Left renal cortex interstitium (tissue), 4 donors: Measurements from ENCODE around the gene PIGW. TPM values are rescaled to one million over a fixed set of nuclear protein-coding genes. Genes with fewer than 3 reads are reported as not detected.

Experiments
- DNase-seq, 4 donors: peaks; one replicate each; pipeline ENCODE4 v3.0.0-alpha.2; 2013; ENCODE audit warnings: low read depth in 4 of 4, low spot score in 2 of 4, missing footprints in 1 of 4
- polyA plus RNA-seq, 4 donors: library from polyadenylated mRNA; unstranded; fragments of 120-200 nt; gene quantifications; one replicate each; pipeline ENCODE4 v1.2.1, GENCODE V29; 2013; ENCODE audit not compliant: insufficient read length in 4 of 4

Gene PIGW
- polyA plus RNA-seq, result 10 to 100 TPM; 11.5 to 12.9 (median 11.9) TPM

DNA sequence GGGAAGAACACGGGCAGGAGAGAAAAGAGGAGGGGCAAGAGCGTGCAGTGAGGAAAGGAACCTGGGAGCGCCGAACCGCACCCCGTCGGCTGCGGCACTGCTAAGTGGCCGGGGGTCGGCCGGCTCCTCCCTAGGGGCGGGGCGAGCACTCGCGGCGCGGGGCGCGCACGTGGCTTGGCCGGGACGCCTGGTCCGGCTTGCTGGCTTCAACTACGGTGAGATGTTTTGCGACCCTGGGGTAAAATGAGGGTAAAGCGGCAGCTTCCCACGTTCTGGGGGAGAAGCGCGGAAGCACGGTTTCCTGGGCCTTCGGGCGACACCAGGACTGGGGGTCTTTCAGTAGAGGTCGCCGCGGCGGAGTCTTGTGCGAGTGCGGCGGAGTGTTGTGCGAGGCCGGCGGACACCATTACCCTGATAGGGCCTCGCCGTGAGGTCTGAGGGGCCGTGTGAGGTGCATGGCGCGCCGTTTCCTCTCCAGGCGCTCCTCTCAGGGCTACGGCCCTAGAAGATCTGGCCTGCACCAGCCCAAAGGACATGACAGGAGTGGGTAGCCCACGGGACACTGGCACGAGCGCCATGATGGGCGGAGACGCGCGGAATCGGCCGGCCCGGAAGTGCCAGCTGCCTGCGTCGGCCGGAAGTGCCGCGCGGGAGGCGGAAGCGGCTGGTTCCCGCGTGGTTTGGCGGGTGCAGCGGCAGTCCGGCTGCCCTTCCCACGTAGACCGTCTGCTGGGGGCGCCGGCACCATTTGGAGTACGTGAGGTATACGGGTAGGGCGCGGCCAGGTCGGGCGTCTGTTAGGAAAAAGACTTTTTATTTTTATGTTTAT, at the start of gene PIGW, which contains the start of gene MYO19:
Gene PIGW (plus strand): TSS at position 148 of the 829 bp plus-strand sequence. CDS start 2,115 bp downstream, outside the sequence.
Gene MYO19 (minus strand): TSS at position 29 of the 829 bp plus-strand sequence. CDS start 2,330 bp downstream, outside the sequence.
- DNase-seq, result peak; percentile 63 to 82 (median 71)

- DNase-seq, result no peak
Measured at GRCh38 chr17:36485027-36485426, 49.8 kb upstream of the PIGW start.

- DNase-seq, result no peak
Measured at GRCh38 chr17:36485805-36486203, 49.0 kb upstream of the PIGW start.

GRCh38 chr17:36486204-36487194, 48.3 kb upstream of the PIGW start, which contains the start of gene ZNHIT3:
Gene ZNHIT3, plus strand, starts transcription at chr17:36486681. Its CDS starts 19 bp downstream, at chr17:36486700.
- DNase-seq, result peak; percentile 73 to 93 (median 80)

DNA sequence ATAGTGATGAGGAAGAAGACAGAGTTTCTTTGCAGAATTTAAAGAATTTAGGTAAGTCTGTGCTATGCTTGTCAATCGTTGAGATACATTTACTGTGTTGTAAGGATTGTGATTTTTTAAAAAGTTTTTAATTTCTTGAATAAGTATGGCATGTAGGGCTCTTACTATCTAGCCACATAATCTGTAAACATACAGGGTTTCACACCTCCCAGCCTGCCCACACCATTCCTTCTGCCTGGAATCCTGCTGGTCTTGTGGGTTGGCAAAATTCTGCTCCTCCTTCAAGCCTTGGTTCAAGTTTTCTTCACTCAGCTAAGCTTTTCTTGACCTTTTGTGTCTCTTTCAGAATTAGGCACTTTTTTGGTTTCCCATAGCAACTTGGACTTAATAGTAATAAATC, 40.8 kb upstream of the PIGW start:
- no peak for DNase-seq

- no peak for DNase-seq
Measured at GRCh38 chr17:36494674-36495073, 40.1 kb upstream of the PIGW start.

DNA sequence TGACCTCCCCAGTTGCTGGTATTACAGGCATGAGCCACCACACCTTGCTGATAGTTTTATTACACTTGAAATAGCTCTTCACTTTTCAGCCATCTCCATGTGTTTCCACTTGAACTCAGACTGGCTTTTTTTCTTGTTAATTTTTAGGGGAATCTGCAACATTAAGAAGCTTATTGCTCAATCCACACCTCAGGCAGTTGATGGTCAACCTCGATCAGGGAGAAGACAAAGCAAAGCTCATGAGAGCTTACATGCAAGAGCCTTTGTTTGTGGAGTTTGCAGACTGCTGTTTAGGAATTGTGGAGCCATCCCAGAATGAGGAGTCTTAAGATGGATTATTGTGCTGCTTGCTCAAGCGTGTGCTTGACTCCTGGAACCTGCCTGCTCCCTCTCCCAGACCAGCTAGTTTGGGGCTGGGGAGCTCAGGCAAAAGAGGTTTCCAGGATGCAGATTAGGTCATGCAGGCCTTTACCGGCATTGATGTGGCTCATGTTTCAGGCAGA, 39.7 kb upstream of the PIGW start:
- DNase-seq, result no peak

DNA sequence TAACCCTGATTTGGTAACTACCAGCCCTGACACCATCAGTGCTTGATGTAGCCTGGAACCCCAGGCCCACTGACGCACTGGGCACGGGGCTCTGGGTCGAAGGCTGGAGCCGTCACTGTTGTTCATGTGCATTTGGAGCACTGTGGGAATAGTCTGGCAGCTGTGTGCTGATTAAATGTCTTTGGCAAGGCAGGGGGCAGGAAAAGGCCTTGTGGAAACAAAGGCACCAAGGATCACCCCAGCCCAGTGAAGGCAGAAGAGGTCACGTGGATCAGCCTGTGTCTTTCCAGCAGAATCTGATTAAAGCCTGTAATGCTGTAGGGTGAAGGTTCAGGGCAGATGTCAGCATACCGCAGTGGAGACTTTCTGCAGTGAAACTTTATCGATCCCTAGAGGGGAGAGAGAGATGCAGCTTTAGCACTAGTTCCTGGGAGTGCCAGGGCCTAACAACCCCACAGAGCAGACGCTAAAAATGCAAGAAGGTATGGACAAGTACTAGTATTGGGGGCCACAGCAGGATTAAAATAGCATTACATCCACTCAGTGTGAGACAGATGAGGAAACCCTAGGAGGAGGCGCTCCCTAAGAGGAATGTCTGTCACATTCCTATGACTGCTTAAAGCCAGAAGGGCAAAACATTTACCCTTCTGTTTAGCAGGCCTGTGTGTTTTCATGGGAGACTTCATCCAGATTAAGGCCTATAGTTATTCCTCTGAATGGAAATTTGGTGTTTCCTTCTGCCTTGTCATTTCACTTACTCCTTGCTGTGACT, 38.6 kb upstream of the PIGW start:
- DNase-seq, result no peak

- no peak for DNase-seq
Measured at GRCh38 chr17:36498155-36498554, 36.6 kb upstream of the PIGW start.

DNA sequence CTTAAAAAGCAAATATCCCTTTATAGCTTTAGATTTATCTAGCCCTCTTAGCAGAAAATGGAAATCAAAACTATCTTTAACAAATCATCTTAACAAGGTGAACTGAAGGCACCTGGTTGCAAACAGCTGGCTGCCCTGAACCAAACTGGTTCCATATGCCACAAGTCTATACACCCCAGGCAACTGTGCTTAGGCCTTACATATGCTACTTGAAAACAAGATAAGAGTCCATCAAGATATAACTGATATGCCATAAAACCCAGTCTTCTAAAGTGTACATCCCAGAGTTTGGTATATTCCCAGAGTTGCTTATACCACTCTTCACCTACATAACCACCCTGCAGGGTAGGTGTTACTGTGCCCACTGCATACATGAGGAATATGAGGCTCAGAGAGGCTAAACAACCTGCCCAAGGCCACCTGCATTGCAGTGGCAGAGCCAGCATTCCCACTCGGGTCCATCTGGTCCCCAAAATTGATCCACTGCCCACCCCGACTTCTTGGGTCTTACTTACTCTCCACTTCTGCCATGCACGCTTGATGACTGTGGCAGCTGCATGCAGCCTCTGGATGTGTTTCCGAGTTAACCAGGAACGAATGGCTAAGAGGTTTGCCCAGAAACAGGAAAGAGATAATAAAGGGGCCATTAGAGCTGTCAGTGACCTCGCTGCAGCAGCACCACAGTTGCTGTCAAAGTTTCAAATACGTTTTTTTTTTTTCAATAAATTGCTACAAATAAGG, 36.1 kb upstream of the PIGW start:
- DNase-seq, result no peak

- no peak for DNase-seq
Measured at GRCh38 chr17:36500745-36501225, 34.0 kb upstream of the PIGW start.

DNA sequence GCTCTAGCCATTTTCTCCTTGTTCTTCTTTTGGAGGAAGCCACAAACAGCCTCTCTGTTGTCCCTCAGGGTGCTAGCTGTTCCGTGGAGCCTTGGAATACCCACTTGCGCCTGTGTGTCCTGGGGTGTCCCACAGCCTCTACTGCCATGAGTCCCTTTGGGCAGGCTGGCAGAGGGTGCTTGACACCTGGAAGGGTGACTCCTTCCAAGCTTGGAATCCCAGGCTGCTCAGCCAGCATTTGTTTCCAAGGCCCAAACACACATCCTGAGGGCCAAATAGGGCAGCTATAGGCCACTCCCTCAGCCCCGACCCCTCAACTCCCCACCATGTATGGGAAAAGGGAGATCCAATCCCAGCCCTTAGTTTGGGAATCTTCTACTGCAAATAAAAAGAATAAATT, 33.4 kb upstream of the PIGW start:
- no peak for DNase-seq

DNA sequence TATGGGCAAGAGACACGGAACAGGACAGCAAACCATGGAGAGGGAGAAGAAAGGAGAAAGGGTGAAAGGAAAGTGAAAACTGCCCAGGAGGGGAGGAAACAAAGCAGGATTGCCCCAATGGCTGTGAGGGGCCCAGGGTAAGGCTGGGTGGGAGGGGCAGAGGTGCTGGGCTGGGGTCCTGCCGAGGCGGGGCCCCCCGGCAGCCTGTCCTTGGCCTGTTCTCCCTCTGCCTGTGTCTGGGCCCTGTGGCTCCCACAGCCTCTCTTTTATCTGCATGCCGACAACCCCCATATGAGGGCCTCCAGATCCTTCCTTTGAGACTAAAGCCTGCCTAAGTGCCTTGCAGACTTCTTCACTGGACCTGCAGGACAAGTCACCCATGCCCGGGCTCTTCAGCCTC, 32.8 kb upstream of the PIGW start:
- no peak for DNase-seq

DNA sequence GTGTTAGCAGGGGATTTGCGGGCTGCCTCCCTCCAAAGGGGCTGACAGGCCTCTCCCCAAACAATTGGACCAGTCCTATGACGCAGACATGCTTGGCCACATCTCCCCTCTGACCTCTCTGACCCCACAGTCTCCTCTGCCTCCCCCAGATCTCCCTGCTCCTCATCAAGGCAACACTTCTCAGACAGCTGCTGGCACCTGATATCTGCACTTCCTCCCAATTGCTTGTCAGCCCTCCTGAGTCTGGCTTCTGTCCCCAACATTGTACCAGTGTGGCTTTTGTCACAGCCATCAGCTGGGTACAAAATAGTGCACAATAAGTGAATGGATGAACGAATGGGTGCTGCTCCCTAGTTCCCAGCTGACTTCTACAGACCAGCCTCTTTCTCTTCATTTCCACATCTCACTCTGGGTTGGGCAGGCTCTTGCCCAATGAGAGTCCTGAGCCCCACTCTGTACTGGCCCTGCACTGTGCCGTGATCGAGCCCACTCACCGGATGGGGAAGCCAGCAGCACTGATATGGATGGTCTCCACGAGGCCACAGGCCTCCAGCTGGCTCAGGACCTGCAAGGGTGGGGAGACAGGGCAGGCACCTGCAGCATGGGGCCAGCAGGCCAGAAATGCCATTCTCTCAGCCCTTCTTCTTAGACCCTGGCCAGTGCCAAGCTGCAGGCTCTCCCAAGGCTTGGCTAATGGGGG, 31.2 kb upstream of the PIGW start:
- no peak for DNase-seq

DNA sequence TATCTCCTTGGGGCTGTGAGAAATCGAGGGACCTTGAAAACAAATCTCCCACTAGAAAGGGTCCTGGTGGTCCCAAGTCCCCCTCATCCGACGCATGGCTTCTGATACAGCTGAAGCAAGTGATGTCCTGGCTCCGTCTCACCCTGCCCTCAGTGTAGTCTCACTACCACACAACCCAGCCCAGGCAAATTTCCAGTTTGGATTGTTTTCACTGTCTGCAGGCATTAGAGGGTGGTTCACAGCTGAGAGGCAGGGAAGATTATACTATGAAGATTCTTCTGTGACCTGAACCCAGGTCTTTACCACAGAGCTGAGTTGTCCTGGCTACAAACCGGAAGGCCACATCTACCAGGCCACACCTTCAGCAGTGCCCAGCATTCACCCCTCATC, 30.6 kb upstream of the PIGW start:
- no peak for DNase-seq

DNA sequence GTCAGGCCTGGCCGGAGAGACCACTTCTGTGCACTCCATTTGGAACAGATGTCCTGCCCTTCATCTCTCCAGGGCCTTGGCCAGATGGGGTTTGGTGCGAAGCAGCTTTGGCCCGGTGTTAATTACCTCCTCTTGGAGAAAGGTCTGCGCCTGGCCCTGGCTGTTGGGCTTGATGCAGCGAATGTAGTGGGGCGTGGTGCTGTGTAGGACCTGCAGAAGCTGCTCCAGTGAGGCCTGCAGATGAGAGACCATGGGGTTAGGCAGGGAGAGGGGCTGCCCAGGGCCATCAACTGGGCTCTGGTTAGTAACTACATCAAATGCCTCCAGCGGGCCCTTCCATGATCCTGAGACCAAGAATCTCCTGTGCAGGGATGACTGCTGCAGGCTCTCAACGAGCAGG, 29.6 kb upstream of the PIGW start:
- no peak for DNase-seq

GRCh38 chr17:36506249-36506826, 28.4 kb upstream of the PIGW start:
- no peak for DNase-seq

- no peak for DNase-seq
Measured at GRCh38 chr17:36506831-36507230, 28.0 kb upstream of the PIGW start.
